AG10803 (cell line): Measurements from ENCODE around the gene EXOC4.
A peak's percentile ranks its signal among the peaks of the same experiment; 100 is the strongest.

Source experiments
- DNase-seq: peaks from one replicate; pipeline ENCODE4 v3.0.0; 2010; ENCODE audit warnings: low read depth
- H3K4me3 ChIP-seq: 2 replicates; pipeline ENCODE4 v1.5.1; 2011; ENCODE audit warnings: mild to moderate bottlenecking, low read length, control low read depth
- CTCF ChIP-seq: conservative IDR thresholded peaks from 2 replicates; pipeline ENCODE4 v1.5.1; 2011; ENCODE audit warnings: mild to moderate bottlenecking, low read length, control low read depth, inconsistent platforms

EXOC4 gene

GRCh38 chr7:134021836-134022235 lies 769.0 kb downstream of the EXOC4 start:
- no peak for DNase-seq
- H3K4me3 ChIP-seq = no peak overlapping the region
- TF ChIP-seq CTCF = no peak

DNA sequence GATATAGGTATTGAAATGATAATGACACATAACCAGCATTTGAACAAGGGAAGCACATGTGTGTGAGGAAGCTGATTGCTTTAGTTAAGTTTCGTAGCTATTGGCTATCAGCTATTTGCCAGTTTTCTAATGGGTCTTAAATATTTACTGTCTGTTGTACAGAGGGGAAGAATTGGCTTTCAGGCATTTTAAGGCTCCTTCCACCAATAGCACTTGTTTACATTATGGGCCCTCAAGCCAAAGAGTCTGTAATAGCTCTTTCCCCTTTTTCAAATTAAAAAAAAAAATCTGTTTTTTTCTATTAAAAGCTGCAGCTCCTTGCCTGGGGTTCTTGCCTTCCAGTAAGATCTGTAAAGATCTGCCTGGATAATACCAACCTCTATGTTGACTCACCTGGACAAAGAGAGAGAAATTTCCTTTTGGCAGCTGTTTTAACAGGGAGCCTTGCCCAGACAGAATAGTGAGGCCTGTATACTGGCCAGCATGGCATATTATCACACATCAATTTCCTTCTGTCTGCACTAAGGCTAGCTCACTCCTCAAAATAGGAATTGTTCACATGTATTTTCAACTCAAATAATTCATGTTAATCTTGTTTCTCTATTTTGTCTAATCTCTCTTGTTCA lies 769.5 kb downstream of the EXOC4 start:
- TF ChIP-seq CTCF = no peak
- DNase-seq = no peak
- no peak overlapping the region for H3K4me3 ChIP-seq

GRCh38 chr7:134024739-134025138 lies 771.9 kb downstream of the EXOC4 start:
- no peak overlapping the region for H3K4me3 ChIP-seq
- DNase-seq = peak; percentile 3
- TF ChIP-seq CTCF = no peak

DNA sequence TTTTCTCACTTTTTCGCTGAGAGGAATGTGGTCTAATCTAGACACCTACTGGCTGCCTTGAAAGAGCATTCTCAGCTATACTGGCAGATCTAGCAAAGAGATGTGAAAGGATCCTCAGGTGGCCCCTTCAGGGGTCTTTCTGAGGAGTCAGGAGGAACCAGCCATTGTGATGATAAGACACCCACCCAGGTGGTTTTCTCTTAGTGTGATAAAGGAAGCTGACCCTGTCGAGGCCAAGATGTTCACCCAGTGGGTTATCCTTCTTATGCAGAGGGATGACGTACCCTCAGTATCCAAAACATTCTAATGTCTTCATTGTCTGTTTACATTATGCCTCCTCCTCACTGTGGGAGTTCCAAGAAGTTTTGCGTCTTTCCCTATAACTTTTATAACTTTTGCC lies 776.0 kb downstream of the EXOC4 start:
- H3K4me3 ChIP-seq = no peak overlapping the region
- no peak for TF ChIP-seq CTCF
- no peak for DNase-seq

DNA sequence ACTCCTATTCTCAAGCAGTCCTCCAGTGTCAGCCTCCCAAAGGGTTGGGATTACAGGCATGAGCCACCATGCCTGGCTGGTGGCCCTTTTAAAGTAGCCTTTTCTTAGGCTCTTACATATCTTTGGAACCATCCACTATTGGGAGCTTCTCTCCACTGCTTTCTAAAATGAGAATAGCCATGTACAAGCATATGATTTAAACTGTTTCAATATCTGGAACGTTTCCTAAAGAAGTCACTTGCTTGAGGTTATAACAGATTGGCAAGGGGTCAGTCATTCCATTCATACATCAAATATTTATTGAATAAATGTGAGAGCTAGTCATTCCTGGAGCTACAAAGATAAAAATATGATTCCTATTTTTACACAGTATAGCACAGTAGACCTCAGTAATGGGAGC lies 776.9 kb downstream of the EXOC4 start:
- no peak overlapping the region for H3K4me3 ChIP-seq
- TF ChIP-seq CTCF = no peak
- peak; percentile 11 for DNase-seq

DNA sequence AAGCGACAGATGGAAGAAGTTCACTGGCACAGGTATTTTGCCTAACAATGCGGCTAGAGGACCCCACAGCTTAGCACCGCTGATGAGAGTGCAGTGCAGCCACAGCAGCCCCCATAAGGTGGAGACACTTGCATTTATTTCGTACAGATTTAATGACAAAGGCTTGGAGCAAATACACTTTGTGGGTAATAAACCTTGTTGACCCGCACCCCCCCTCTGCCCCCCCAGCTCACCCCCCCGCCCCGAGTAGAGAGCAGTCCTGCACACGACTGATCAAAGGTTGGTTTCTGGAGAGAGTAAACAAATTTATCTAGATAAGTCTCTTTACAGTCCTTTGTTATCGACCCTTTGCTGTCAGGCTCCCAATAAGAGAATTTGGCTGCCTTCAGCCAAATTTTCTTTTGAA lies 777.6 kb downstream of the EXOC4 start:
- H3K4me3 ChIP-seq = no peak overlapping the region
- TF ChIP-seq CTCF = no peak
- no peak for DNase-seq

DNA sequence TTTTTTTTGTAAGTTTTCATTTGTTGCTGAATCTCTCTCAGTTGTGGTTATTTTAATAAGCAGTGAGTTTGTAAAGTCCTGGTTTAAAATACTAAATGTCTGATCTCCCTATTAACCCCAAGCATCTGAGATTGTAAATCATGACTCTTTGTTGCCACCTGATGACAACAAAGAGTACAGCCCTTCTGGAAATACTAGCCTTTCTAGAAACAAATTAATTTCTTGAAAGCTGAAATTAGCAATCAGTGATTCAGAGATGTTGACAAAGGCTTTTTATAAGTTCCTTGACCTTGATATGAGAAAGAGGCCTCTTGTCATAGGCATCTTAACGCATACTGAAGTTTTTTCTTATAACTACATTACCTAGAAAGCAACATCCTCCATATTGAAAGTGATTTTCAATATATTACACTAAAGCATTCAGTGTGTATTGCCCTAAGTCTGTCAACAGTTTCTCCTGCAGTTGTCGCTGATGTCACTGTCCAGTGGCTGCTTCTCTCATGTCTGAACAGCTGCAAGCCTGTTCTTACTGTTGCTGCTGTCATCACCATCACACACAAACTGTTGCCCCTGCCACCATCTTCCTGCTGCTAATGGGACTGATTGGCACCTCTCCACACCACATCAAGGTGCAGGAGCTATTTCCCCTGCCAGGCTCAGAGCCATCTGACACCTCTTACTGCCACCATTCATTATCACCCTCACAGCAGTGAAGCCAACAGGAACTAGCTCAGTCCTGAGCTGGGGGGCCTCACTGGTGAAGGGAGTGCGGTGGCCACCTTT lies 779.1 kb downstream of the EXOC4 start:
- no peak overlapping the region for H3K4me3 ChIP-seq
- no peak for TF ChIP-seq CTCF
- DNase-seq = no peak
